HG03575 (cell line): ENCODE data around the gene EZR.
"Not testable (repeated sequence)": the region's sequence is repeated elsewhere in the genome, so short reads cannot be mapped to it uniquely, and the experiment has no call there.

ENCODE experiments used
- ATAC-seq: cut with Tn5 transposase; IDR thresholded peaks from one replicate; pipeline ENCODE4 v1.9.1; 2021; ENCODE audit not compliant: unreplicated experiment, insufficient number of reproducible peaks, low FRiP score; ENCODE audit errors: extremely low read depth

Gene EZR

DNA sequence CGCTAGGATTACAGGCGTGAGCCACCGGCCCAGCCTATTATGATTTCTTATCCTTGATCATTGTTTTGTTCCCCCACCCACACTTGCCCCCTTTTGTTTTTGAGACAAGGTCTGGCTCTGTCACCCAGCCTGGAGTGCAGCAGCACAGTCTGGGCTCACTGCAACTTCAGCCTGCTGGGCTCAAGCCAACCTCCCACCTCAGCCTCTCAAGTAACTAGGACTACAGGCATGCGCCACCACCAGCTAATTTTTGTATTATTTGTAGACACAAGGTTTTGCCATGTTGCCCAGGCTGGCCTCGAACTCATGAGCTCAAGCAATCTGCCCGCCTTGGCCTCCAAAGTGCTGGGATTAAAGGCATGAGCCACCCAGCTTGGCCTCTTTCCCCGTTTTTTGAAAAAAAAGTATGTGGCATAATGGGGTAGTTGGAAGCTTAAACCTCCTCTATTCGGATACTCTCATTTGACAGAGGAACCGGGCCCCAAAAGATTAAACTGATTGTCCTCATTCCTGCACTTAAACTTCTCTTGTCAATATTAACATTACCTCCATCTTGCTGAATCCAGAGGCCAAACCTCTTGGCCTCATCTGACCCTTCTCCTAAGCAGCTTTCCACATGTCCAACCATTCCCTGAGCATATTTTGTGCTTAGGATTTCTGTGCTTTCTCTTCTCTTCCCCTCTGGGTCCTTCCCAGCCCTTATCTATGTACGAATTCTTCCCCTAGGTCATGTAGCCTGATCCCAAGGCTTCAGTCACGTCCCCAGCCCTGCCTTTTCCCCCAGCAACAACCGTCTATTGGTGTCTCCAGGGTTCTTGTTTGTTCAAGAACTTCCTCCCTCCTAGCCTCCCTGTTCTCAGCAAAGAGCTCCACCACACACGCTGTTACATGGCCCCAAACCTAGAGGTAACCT lies 6.1 kb upstream of the EZR start:
- ATAC-seq, result no peak

DNA sequence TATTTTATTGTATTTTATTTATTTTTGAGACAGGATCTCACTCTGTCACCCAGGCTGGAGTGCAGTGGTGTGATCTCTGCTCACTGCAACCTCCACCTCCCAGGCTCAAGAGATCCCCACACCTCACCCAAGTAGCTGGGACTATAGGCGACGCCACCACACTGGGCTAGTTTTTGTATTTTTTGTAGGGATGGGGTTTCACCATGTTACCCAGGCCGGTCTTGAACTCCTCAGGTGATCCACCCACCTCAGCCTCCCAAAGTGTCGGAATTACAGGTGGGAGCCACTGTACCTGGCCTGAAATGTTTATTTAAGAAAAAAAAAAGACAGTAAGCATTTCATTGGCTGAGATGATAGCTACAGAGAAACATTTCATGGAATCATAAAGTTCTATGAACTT lies 4.4 kb upstream of the EZR start:
- not testable (repeated sequence) for ATAC-seq

DNA sequence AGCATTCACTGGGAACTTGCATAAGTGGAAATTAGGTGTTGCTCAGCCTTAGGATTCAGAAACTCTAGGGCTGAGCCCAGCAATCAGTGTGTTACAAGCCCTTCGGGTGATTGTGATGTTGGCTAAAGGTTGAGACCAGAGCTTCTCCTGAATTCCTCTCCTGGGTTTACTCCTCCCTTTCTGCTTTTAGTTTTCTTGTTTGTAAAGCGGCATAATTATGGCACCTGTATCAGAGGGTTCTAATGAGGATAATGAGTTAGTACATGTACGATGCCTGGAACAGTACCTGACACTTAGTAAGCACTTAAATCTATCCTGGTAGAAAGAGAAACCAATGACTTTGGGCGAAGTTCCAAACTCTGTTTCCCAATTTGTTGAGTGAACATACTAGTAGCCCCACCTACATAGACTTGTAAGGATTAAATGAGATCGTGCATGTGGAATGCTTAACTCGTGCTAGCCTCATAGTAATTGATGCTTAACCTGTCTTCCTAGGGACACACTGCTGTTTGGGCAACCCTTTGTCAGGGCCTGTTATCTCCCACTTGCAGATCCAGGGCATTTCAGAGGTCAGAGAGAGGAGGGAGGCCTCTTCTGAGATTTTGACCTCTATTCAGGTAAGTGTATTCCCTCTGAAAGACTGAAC lies 932 bp upstream of the EZR start:
- no peak for ATAC-seq

DNA sequence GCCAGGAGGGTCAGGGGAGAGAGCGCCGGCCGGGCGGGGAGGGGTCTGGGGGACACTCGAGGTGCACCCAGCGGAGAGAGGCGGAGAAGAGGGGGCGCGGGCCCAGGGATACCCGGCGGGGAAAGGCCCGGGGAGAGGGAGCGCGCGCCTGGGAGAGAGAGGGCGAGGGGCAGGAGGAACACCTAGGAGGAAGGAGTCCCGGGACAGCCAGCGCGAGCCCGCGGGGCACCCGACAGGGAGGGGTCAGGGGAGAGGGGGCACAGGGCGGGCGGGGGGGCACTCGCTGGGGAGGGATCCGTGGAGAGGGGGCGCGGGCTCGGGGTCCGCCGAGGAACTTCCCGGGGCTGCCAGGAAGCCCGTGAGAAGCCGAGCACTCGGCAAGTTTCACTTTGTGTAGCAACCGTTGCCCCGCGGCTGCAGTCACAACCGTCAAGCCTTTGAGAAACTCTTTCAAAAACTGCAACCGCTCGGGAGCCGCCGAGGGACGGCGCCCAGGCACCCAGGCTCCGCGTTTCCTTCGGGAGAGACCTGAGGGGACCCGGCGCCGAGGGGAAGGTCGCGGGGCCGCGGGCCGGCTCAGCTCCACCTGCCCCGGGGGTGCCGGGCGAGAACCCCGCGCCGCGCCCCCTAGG lies 471 bp downstream of the EZR start:
- no peak for ATAC-seq

DNA sequence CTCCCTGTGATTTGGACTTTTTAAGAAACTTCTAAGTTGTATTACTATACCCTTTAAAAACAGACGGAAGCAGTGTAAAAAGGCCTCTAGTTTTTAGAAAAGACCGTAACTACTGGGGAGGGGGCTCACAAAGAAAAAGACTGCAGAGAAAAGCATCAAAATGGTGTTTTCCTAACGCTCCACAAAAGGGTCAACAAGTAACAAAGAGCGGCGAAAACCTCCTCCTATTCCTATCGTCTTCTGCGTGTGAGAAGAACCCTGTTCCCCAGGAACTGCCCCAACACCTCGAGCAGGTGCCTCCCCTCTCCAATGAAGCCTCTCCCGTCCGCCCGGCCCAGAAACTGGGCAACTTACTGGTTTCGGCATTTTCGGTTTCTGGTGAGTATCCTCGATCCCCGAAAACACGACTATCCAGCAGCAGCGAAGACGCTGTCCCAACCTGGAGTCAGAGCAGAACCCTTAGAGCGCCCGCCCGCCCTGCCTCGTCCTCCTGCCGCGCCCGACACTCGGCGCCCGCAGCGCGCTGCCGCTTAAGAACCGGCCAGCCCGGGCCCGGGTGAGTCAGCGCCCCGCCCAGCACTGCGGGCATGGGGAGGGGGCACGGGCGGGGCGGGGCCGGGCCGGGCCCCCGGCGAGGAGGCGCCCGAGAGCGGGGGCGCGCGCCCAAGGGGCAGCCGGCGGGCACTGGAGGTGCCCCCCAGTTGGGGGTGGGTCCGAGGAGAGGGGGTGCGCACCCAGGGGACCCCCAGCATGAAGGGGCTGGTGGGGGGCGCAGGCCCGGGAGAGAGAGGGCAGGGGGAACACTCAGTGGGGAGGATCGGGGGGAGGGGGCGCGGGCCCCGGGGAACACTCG lies 1.2 kb downstream of the EZR start:
- ATAC-seq, result no peak

DNA sequence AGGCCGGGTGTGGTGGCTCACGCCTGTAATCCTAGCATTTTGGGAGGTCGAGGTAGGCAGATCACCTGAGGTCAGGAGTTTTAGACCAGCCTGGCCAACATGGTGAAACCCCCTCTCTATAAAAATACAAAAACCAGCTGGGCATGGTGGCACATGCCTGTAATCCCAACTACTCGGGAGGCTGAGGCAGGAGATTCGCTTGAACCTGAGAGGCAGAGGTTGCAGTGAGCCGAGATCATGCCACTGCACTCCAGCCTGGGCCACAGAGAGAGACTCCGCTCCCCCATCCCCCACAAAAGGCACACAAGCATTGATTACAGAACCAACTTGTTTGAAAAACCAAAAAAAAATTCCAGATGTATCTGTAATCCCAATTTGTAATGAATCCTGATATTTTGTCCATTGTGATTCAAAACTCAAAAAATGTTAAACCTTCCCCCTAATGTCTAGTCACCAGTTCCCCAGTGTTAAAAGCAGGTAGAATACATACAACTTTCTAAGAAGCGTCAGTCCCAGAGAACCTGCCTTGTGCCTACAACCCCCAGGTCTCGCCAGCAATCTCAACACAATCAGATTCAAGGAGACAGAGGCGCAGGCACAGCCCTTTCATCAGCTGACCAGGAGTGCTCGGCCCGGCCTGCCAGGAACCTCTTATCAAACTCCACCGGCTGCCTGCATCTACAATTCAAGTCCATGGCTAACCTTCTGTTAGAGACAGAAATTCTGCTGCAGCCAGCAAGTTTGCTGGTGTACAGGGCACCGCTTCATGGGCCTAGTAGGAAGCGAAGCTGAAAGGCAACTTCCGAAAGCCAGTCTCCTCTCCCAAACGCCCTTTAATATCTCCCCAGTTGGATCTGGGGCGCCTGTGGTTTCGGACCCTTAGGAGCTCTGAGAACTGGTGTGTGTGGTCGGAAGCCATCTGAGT lies 2.1 kb downstream of the EZR start:
- no peak for ATAC-seq

DNA sequence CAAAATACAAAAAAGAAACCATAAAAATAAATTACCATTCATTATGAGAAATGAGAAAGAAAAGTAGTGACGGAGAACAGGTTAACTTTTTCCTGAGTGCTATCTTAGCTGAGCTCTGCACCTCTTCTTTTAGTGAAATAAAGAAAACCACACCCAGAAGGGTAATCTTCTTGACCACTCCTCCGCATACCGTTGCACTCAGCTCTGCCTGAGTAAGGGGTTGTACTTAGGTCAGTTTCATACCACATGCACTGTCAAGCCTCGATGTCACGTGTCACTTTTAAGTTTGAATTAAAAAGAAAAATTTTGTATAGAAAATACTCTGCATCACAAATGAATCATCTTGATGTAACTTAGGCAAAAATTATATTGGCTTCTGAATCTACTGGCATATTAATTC lies 2.8 kb downstream of the EZR start:
- ATAC-seq, result no peak

DNA sequence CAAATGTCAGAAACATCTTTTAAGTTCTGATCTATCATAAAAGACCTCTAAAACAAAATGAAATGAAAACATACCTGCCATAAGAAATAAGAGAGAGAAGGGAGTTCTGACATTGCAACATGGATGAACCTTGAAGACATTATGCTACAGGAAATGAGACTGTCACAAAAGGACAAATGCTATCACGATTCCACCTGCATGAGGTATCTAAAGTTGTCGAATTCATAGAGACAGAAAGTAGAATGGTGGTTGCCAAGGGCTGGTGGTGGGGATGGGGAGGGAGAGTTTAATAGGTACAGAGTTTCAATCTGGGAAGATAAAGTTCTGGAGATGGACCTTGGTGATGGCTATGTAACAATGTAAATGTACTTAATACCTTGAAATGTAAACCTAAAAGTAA lies 3.3 kb downstream of the EZR start:
- ATAC-seq, result no peak

DNA sequence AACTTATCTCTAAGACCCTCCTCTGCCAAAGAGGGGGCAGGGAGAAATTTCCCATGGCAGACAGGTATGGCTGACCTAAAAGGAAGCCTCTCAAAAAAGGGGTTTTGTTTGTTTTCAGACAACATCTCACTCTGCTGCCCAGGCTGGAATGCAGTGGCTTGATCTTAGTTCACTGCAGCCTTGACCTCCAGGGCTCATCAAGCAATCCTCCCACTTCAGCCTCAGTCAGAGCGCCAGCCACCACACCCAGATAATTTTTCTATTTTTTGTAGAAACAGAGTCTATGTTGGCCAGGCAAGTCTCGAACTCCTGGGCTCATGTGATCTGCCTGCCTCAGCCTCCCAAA lies 3.8 kb downstream of the EZR start:
- ATAC-seq, result no peak

DNA sequence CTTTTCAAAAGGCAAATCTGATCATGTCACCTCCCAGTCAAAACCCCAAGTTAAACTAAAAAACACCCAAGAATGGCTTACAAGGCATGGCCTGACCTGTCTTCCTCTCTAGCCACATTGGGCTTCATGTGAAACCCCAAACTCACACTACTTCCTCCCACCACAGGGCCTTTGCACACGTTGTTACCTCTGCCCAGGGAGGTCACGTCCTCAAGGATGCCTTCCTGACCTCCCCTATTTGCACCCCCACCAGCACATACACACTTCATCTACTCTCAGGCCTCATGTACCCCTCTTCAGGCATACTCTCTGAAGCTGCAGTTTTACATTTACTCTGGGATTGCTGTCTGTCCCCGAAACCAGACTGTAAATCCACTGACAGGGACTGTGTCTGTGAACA lies 6.1 kb downstream of the EZR start:
- no peak for ATAC-seq

DNA sequence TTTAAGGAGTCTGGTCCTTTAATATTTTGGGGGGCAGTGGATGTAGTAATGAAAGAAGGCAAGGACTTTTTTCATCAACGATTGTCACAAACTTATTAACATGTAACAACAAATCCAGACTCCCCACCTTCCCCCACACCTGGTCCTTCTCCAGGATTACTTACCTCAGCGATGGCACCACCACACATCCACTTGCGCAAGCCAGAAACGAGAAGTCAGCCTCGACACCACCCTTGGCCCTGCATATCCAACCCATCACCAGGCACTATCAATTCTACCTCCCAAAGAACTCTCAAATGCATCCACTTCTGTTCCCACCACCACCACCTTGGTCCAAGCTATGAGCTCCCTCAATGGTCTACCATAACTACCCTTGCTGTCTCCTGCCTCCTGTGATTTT lies 6.6 kb downstream of the EZR start:
- ATAC-seq, result no peak

DNA sequence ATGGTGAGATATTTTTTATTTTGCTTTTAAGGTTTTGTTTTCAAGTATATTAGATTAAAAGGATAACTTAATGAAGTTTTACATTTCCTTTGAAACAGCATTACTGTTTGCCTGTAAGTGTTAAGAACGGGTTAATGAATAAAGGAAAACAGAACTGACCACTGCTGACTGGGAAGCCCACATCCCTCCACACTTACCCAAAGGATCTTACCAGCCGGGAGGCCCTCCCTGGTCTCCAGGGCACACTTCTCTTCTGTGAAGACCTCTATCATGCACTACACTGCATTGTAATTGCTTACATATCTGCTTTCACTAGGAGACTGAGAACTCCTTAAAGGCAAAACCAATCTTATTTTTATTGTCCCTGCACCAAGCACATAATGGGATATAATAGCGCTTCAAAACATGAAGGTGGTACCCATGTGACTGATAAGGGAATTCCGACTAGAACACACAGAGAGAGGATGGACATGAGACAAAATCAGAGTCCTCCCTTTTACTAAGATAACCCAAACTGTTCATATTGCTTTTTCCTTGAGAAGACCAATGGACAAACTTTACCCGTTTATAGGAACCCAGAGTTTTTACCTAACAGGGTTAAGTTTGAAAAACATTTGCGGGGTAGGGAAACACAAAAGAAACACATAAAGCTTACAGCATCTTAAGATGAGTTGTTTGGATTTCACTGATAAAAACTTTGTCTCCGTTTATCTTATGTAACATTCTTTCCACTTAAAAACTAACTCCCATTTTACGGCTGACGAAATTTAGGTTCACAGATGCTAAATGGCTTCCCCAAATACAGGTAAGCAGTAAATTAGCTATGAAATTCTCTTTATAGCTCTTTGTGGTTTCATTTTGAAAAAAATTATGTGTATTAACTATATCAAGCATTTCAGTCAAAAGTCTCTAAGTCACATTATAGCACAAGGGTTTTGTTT lies 8.7 kb downstream of the EZR start:
- ATAC-seq, result no peak

DNA sequence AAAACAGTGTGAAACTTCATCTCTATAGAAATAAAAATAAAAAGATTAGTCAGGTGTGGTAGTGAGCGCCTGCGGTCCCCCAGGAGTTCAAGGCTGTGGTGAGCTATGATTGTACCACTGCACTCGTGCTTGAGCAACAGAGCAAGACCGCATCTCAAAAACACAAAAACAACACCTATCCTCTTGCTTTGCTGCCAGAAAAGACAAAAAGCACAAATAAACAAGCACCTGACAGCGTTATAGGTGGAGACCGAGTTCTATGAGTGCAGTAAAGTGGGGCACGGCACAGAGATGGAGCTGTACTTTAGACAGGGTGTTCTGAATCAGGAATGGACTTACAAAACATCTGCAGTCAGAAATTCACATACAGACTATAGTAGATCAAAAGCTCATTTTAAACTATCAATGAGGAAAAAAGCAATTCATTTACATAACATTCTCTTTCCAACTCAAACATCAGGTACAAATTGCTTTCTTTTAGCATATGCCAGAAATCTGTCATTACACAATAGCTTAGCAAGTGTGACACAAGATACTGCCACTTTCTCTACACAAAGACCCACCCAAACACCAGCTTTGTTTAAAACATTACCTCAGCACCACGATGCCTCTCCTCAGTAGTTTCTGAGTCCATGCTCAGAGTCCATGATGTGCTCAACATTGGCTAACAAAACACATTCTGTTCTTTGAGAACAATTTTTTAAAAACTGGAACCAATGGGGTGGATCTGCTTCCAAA lies 10.1 kb downstream of the EZR start:
- ATAC-seq, result peak; percentile 70

DNA sequence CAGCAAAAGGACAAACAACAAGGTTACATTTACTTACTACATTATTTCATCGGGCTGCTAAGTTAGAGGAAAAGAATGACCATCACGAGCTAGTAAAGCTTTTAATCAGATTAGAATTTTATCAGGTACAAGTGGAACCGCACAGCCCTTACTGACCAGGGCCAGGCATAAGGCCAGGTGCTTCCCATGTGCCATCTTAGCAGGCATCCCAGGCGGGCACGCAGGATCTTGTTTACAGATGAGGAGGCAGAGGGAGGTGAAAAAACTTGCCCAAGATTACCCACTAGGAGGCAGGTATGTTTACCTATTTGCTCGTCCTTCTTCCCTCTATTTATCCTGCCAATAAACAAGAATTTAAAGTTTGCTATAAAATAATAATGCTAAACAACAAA lies 10.7 kb downstream of the EZR start:
- no peak for ATAC-seq

DNA sequence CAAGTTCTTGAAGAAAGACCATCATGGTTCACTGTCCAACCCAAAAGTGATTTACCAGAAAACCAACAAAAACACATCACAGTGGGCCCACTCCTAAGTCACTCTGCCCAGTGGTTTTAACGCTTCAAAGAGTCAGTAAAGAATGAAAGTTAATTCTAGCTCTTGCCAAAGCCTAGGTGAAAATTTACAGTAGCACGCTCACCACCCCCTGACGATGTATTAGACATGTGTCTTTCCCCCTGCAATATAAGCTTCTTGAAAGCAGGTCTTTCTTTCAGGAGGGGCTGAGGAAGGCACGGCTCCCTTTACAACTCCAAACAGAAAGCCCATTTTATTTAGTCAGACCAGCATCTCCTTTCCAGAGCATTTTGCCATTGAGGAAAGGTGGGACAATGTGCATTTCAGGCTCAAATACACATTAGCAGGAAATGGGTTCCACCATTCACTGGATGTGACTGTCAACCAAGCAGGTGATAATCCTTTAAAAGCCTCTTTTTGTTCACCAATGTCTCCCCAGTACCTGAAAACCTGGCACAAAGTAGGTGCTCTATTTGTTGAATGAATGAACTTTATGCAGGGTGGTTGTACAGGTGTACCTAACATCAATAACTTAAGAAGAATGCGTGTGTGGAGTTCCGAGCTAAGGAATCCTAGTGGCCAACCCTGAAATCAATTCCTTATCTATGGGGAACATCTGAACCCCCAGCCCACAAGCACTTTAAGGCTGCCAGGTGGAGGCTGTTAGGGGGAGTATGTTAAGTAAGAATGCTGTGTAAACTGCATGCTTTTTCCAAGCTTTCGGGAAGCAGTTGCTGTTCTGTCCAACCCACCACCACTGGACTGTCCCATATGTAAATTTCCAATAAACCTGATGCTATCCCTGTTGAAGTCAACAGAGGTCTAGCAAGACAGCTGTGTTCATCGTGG lies 11.4 kb downstream of the EZR start:
- ATAC-seq, result no peak
